NCI-H510A treated with DMSO at 0.1 percent for 48 hours (cell line): ENCODE data around the gene GALNT18.

Experiments
- DNase-seq: peaks from one replicate; lab custom pipeline; 2025; lab: John Stamatoyannopoulos, UW

GALNT18 gene

GRCh38 chr11:11528986-11529385 is 92.8 kb downstream of the GALNT18 start:
- DNase-seq: no peak

- no peak for DNase-seq
Observed at GRCh38 chr11:11525283-11525682, 96.5 kb downstream of the GALNT18 start.

- DNase-seq: no peak
Observed at GRCh38 chr11:11524436-11525061, 97.3 kb downstream of the GALNT18 start.

GRCh38 chr11:11522591-11522990 is 99.2 kb downstream of the GALNT18 start:
- no peak for DNase-seq

- DNase-seq: no peak
Observed at GRCh38 chr11:11521306-11522002, 100.4 kb downstream of the GALNT18 start.

GRCh38 chr11:11520231-11521015 is 101.4 kb downstream of the GALNT18 start:
- no peak for DNase-seq

GRCh38 chr11:11519184-11519583 is 102.6 kb downstream of the GALNT18 start:
- no peak for DNase-seq

GRCh38 chr11:11514246-11514645 is 107.6 kb downstream of the GALNT18 start:
- DNase-seq: no peak

GRCh38 chr11:11513422-11513821 is 108.4 kb downstream of the GALNT18 start:
- DNase-seq: no peak

- DNase-seq: no peak
Observed at GRCh38 chr11:11512929-11513328, 108.9 kb downstream of the GALNT18 start.

GRCh38 chr11:11512502-11512901 is 109.3 kb downstream of the GALNT18 start:
- DNase-seq: no peak

GRCh38 chr11:11512090-11512489 is 109.7 kb downstream of the GALNT18 start:
- no peak for DNase-seq

- peak; percentile 71 for DNase-seq
Observed at GRCh38 chr11:11510939-11511338, 110.9 kb downstream of the GALNT18 start.

GRCh38 chr11:11505692-11506091 is 116.1 kb downstream of the GALNT18 start:
- no peak for DNase-seq

GRCh38 chr11:11505190-11505589 is 116.6 kb downstream of the GALNT18 start:
- no peak for DNase-seq

GRCh38 chr11:11504071-11504470 is 117.7 kb downstream of the GALNT18 start:
- DNase-seq: no peak

GRCh38 chr11:11502263-11502861 is 119.4 kb downstream of the GALNT18 start:
- DNase-seq: peak; percentile 52

GRCh38 chr11:11501546-11502262 is 120.1 kb downstream of the GALNT18 start:
- DNase-seq: peak; percentile 52

GRCh38 chr11:11500744-11501487 is 120.9 kb downstream of the GALNT18 start:
- DNase-seq: peak; percentile 6

- no peak for DNase-seq
Observed at GRCh38 chr11:11499300-11499699, 122.5 kb downstream of the GALNT18 start.

GRCh38 chr11:11498195-11498594 is 123.6 kb downstream of the GALNT18 start:
- DNase-seq: no peak
